Neural progenitor cell (in vitro differentiated cells): ENCODE results near the gene USP36. TPM values are rescaled to one million over a fixed set of nuclear protein-coding genes. Genes with fewer than 3 reads are reported as not detected.

Source experiments
- DNase-seq: peaks from one replicate; pipeline ENCODE4 v3.0.0-alpha.2; 2016; ENCODE audit warnings: low spot score
- H2AFZ ChIP-seq: fragments of 200-600 bp; sonication (generic); replicated peaks from 2 replicates; pipeline ENCODE4 v1.6.1; 2016; ENCODE audit warnings: antibody characterized with exemption
- H3F3A ChIP-seq: fragments of 200-600 bp; sonication (generic); 2 replicates; pipeline ENCODE4 v1.6.1; 2016; ENCODE audit warnings: antibody characterized with exemption, low read depth
- H3K27ac ChIP-seq: fragments of 200-600 bp; sonication (generic); 2 replicates; pipeline ENCODE4 v1.5.1; 2016; ENCODE audit warnings: mild to moderate bottlenecking
- H3K27me3 ChIP-seq: fragments of 200-600 bp; sonication (generic); 2 replicates; pipeline ENCODE4 v1.6.1; 2016; ENCODE audit warnings: mild to moderate bottlenecking, moderate library complexity
- H3K36me3 ChIP-seq: fragments of 200-600 bp; sonication (generic); 2 replicates; pipeline ENCODE4 v1.5.1; 2016
- H3K4me1 ChIP-seq: fragments of 200-600 bp; sonication (generic); 2 replicates; pipeline ENCODE4 v1.6.1; 2016; ENCODE audit warnings: mixed run types
- H3K4me2 ChIP-seq: fragments of 200-600 bp; sonication (generic); 2 replicates; pipeline ENCODE4 v1.6.1; 2016
- H3K4me3 ChIP-seq: fragments of 200-600 bp; sonication (generic); 2 replicates; pipeline ENCODE4 v1.5.1; 2016
- H3K79me2 ChIP-seq: fragments of 200-600 bp; sonication (generic); 2 replicates; pipeline ENCODE4 v1.6.1; 2016; ENCODE audit warnings: low read depth
- H3K9ac ChIP-seq: fragments of 200-600 bp; sonication (generic); 2 replicates; pipeline ENCODE4 v1.6.1; 2016
- H3K9me3 ChIP-seq: fragments of 200-600 bp; sonication (generic); 2 replicates; pipeline ENCODE4 v1.5.1; 2016; ENCODE audit warnings: low read depth
- H4K20me1 ChIP-seq: fragments of 200-600 bp; sonication (generic); 2 replicates; pipeline ENCODE4 v1.6.1; 2016; ENCODE audit warnings: low read depth
- H3K27ac Mint-ChIP-seq: 3 replicates; pipeline ENCODE4 v1.8.0; 2021; ENCODE audit warnings: mixed read lengths
- H3K27me3 Mint-ChIP-seq: 2 replicates; pipeline ENCODE4 v1.8.0; 2022; ENCODE audit warnings: low read depth, mild to moderate bottlenecking, inconsistent platforms, moderate library complexity, mixed read lengths; ENCODE audit not compliant: insufficient read depth
- H3K36me3 Mint-ChIP-seq: 3 replicates; pipeline ENCODE4 v1.8.0; 2021; ENCODE audit warnings: mixed read lengths
- H3K4me1 Mint-ChIP-seq: 3 replicates; pipeline ENCODE4 v1.8.0; 2021; ENCODE audit warnings: mixed read lengths
- H3K4me3 Mint-ChIP-seq: 3 replicates; pipeline ENCODE4 v1.8.0; 2021; ENCODE audit warnings: mild to moderate bottlenecking, moderate library complexity, mixed read lengths
- H3K9me3 Mint-ChIP-seq: 3 replicates; pipeline ENCODE4 v1.8.0; 2020; ENCODE audit warnings: mixed read lengths
- CTCF ChIP-seq: fragments of 200-600 bp; sonication (generic); IDR thresholded peaks from 2 replicates; pipeline ENCODE4 v1.5.1; 2017; ENCODE audit warnings: antibody characterized with exemption, mild to moderate bottlenecking
- EZH2 ChIP-seq: fragments of 200-600 bp; sonication (generic); IDR thresholded peaks from 2 replicates; pipeline ENCODE4 v1.6.1; 2017; ENCODE audit warnings: antibody characterized with exemption, mild to moderate bottlenecking, moderate library complexity
- EZH2phosphoT487 ChIP-seq: fragments of 200-600 bp; sonication (generic); IDR thresholded peaks from 2 replicates; pipeline ENCODE4 v1.6.1; 2017; ENCODE audit warnings: antibody characterized with exemption
- total RNA-seq: library from RNA; depleted of rRNA; stranded (reverse); fragments of >200 nt; gene quantifications from 2 replicates; pipeline ENCODE4 v1.2.3, GENCODE V29; 2015; ENCODE audit warnings: low replicate concordance

The USP36 gene
- total RNA-seq, 1 donor from 2014 or later: 16.6 TPM

GRCh38 chr17:78883089-78883532, 42.5 kb upstream of the USP36 start:
- Histone ChIP-seq H3K4me1 (peaks cover 31% of the 10 kb centered on the region), H3K9ac (no peak overlapping the region), H3K4me2 (peak overlapping the region; percentile 62), H4K20me1 (peaks cover 24% of the 10 kb centered on the region), H2AFZ (no peak overlapping the region), H3K27ac (no peak overlapping the region), H3F3A (peaks cover 22% of the 10 kb centered on the region), H3K36me3 (no peaks in the 10 kb centered on the region), H3K79me2 (peaks cover 27% of the 10 kb centered on the region), H3K4me3 (peak overlapping the region; percentile 9), H3K9me3 (no peaks in the 10 kb centered on the region), H3K27me3 (no peaks in the 10 kb centered on the region)
- no peak for TF ChIP-seq EZH2
- no peak for TF ChIP-seq EZH2phosphoT487
- TF ChIP-seq CTCF: no peak
- no peak for DNase-seq
- Mint-ChIP-seq H3K9me3 (no peaks in the 10 kb centered on the region), H3K36me3 (peaks cover 10% of the 10 kb centered on the region), H3K4me1 (peaks cover 65% of the 10 kb centered on the region), H3K27me3 (peaks cover 9% of the 10 kb centered on the region), H3K27ac (peak overlapping the region; percentile 88), H3K4me3 (peak overlapping the region; percentile 78)

- H3K27me3 ChIP-seq: no peaks in the 10 kb centered on the region
- H3K4me1 ChIP-seq: peaks cover 31% of the 10 kb centered on the region
- H3K36me3 ChIP-seq: no peaks in the 10 kb centered on the region
- H4K20me1 ChIP-seq: peaks cover 24% of the 10 kb centered on the region
- H3K9me3 ChIP-seq: no peaks in the 10 kb centered on the region
- Mint-ChIP-seq H3K9me3 (no peaks in the 10 kb centered on the region), H3K4me1 (peaks cover 65% of the 10 kb centered on the region), H3K27ac (no peak overlapping the region), H3K27me3 (peaks cover 9% of the 10 kb centered on the region), H3K36me3 (peaks cover 7% of the 10 kb centered on the region), H3K4me3 (peak overlapping the region; percentile 78)
- no peak overlapping the region for H2AFZ ChIP-seq
- H3K27ac ChIP-seq: no peak overlapping the region
- peaks cover 27% of the 10 kb centered on the region for H3K79me2 ChIP-seq
- TF ChIP-seq EZH2phosphoT487 (no peak), CTCF (no peak), EZH2 (no peak)
- no peak overlapping the region for H3K9ac ChIP-seq
- no peak for DNase-seq
- peaks cover 22% of the 10 kb centered on the region for H3F3A ChIP-seq
- peak overlapping the region; percentile 62 for H3K4me2 ChIP-seq
- no peak overlapping the region for H3K4me3 ChIP-seq
Measured at GRCh38 chr17:78882540-78883088, 42.0 kb upstream of the USP36 start.

- no peak overlapping the region for H3K9ac ChIP-seq
- H3K27me3 ChIP-seq: no peaks in the 10 kb centered on the region
- H3K9me3 Mint-ChIP-seq: no peaks in the 10 kb centered on the region
- peak overlapping the region; percentile 73 for H3K27ac Mint-ChIP-seq
- no peak overlapping the region for H3K4me3 ChIP-seq
- H3K4me1 Mint-ChIP-seq: peaks cover 61% of the 10 kb centered on the region
- H3K27me3 Mint-ChIP-seq: peaks cover 9% of the 10 kb centered on the region
- H3F3A ChIP-seq: peaks cover 18% of the 10 kb centered on the region
- H3K36me3 Mint-ChIP-seq: peaks cover 9% of the 10 kb centered on the region
- no peak overlapping the region for H2AFZ ChIP-seq
- peaks cover 21% of the 10 kb centered on the region for H4K20me1 ChIP-seq
- no peak overlapping the region for H3K4me2 ChIP-seq
- H3K27ac ChIP-seq: no peak overlapping the region
- TF ChIP-seq CTCF: no peak
- no peak for TF ChIP-seq EZH2phosphoT487
- TF ChIP-seq EZH2: no peak
- peak overlapping the region; percentile 64 for H3K4me3 Mint-ChIP-seq
- peaks cover 29% of the 10 kb centered on the region for H3K4me1 ChIP-seq
- no peak for DNase-seq
- H3K36me3 ChIP-seq: no peaks in the 10 kb centered on the region
- H3K79me2 ChIP-seq: peaks cover 28% of the 10 kb centered on the region
- no peaks in the 10 kb centered on the region for H3K9me3 ChIP-seq
Measured at GRCh38 chr17:78879635-78880186, 39.1 kb upstream of the USP36 start.
